Naive thymus-derived CD8-positive, alpha-beta T cell (primary cell): ENCODE measurements around the gene ZNF804B. TPM values are rescaled to one million over a fixed set of nuclear protein-coding genes. Genes with fewer than 3 reads are reported as not detected.

Experiments used
- ATAC-seq, 2 donors: fragments of 150-1000 bp; cut with Tn5 transposase in 1 of 2; sonication (Bioruptor Pico), chemical (Tn5 transposase) in 1 of 2; 1 replicate in 1 of 2; 2 replicates in 1 of 2; pipeline ENCODE4 v1.10.0; 2021; ENCODE audit warnings: mild to moderate bottlenecking in 2 of 2, moderate library complexity in 2 of 2
- POLR2A ChIA-PET: fragments of 350-600 bp; sonication (Branson Sonifier 250); formaldehyde crosslinking; loops from one replicate; lab custom pipeline; 2021; ENCODE audit warnings: antibody characterized with exemption; lab: Charles Lee
- DNase-seq, 10 donors: peaks; one replicate each; pipeline versions ENCODE4 v3.0.0 to v3.0.0-alpha.2; 2020 to 2022
- H3K27ac Mint-ChIP-seq, 10 donors: one replicate each; pipeline ENCODE4 v1.8.0; 2020 to 2022; ENCODE audit warnings: mild to moderate bottlenecking in 10 of 10, mixed read lengths in 10 of 10, moderate library complexity in 4 of 10, inconsistent platforms in 1 of 10
- H3K27me3 Mint-ChIP-seq, 5 donors: one replicate each; pipeline ENCODE4 v1.8.0; 2021 to 2022; ENCODE audit warnings: mixed read lengths in 5 of 5
- H3K36me3 Mint-ChIP-seq, 3 donors: one replicate each; pipeline ENCODE4 v1.8.0; 2020 to 2022; ENCODE audit warnings: mixed read lengths in 3 of 3, mild to moderate bottlenecking in 2 of 3, inconsistent platforms in 1 of 3
- H3K4me1 Mint-ChIP-seq, 4 donors: one replicate each; pipeline ENCODE4 v1.8.0; 2021 to 2022; ENCODE audit warnings: mixed read lengths in 4 of 4
- H3K4me3 Mint-ChIP-seq, 10 donors: one replicate each; pipeline ENCODE4 v1.8.0; 2020 to 2022; ENCODE audit warnings: mild to moderate bottlenecking in 10 of 10, mixed read lengths in 10 of 10, moderate library complexity in 6 of 10, inconsistent platforms in 1 of 10
- H3K9me3 Mint-ChIP-seq, 9 donors: one replicate each; pipeline ENCODE4 v1.8.0; 2020 to 2022; ENCODE audit warnings: mixed read lengths in 9 of 9, mild to moderate bottlenecking in 3 of 9, inconsistent platforms in 1 of 9, moderate library complexity in 1 of 9
- polyA plus RNA-seq, 3 donors: library from polyadenylated mRNA; unstranded; fragments of 300-500 nt; fragmentation: Illumina TruSeq; gene quantifications; one replicate each; pipeline ENCODE4 v1.2.3, GENCODE V29; 2021
- total RNA-seq, 8 experiments: library from RNA in 2 of 8; stranded (reverse) in 2 of 8; gene quantifications; one replicate each; pipeline ENCODE4 v1.2.3 and lab custom pipeline; 2021 to 2026

ZNF804B gene
- total and polyA plus RNA-seq, 5 experiments from 2014 or later = not detected

DNA sequence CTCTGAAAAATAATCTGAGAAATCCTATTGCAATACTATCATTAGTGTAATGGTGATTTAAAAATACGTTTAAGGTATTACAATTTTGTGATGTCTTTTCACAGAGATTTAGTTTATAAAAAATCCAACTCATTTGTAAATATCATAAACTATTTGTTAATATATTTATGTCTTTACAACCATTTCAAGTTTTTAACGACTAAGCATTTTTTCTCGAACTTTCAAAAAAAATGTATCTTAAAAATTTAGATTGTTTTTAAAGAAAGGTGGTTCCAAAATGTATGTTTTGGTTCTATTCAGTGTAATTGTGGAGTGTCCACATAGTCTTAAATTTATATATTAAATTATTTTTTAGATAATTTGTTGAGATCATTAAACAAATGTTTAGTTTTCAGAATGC is 170.2 kb downstream of the ZNF804B start:
- H3K27me3 Mint-ChIP-seq = peaks cover 0 to 12% (median 1%) of the 10 kb centered on the region in 5 donors
- ATAC-seq = no peak
- DNase-seq = no peak
- H3K9me3 Mint-ChIP-seq = peaks cover 0 to 2% (median 0%) of the 10 kb centered on the region in 9 donors
- no peak overlapping the region for H3K27ac Mint-ChIP-seq
- POLR2A ChIA-PET = no interaction called here
- no peaks in the 10 kb centered on the region for H3K4me1 Mint-ChIP-seq
- no peak overlapping the region for H3K4me3 Mint-ChIP-seq
- H3K36me3 Mint-ChIP-seq = no peaks in the 10 kb centered on the region

DNA sequence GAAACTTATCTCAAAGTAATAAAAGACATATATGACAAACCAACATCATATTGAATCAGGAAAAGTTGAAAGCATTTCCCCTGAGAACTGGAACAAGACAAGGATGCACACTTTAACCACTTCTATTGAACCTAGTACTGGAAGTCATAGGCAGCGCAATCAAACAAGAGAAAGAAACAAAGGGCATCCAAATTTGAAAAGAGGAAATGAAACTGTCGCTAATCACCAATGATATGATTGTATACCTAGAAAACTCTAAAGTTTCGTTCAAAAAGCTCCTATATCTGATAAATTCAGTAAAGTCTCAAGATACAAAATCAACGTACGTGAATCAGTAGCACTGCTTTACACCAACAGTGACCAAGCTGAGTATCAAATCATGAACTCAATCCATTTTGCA is 173.8 kb downstream of the ZNF804B start:
- H3K36me3 Mint-ChIP-seq = no peaks in the 10 kb centered on the region
- DNase-seq (no peak), ATAC-seq (no peak)
- H3K4me3 Mint-ChIP-seq = no peak overlapping the region
- peaks cover 0 to 1% (median 0%) of the 10 kb centered on the region in 5 donors for H3K27me3 Mint-ChIP-seq
- peaks cover 0 to 2% (median 0%) of the 10 kb centered on the region in 9 donors for H3K9me3 Mint-ChIP-seq
- H3K27ac Mint-ChIP-seq = no peak overlapping the region
- H3K4me1 Mint-ChIP-seq = no peaks in the 10 kb centered on the region
- POLR2A ChIA-PET = no interaction called here

DNA sequence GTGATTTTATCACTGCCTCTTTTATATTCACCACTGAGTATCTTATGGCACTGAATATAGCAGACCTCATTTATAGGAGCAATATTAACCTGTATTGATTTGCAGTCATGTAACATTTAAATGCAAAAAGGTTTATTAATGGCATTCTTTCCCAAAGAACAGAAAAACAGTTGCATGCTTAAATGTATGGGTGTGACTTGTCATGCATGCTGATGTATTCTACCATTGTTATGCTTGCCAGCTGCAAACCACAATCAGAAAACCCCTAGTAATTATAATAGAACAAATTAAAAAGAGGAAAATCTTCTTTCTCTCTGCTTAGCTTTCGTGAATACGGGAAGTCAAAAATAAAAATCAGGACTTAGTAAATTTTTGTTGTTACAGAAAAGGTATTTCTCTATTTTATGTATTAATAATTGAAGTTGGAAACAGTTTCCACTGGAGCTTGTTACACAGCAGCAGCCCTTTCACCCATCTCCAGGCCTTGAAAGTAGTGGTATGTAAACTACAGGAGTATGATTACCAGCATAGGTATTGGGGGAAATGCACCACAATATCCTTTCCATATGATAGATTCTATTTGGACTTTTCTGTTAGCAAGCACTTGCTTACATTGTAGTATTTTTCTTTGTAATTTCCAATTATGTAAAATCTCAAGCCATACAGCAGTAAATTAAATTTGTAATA is 183.5 kb downstream of the ZNF804B start:
- no peak overlapping the region for H3K27ac Mint-ChIP-seq
- no peak overlapping the region for H3K4me3 Mint-ChIP-seq
- H3K4me1 Mint-ChIP-seq = no peaks in the 10 kb centered on the region
- ATAC-seq (no peak), DNase-seq (no peak)
- peaks cover 0 to 13% (median 0%) of the 10 kb centered on the region in 9 donors for H3K9me3 Mint-ChIP-seq
- POLR2A ChIA-PET = no interaction called here
- no peaks in the 10 kb centered on the region for H3K27me3 Mint-ChIP-seq
- H3K36me3 Mint-ChIP-seq = no peaks in the 10 kb centered on the region

DNA sequence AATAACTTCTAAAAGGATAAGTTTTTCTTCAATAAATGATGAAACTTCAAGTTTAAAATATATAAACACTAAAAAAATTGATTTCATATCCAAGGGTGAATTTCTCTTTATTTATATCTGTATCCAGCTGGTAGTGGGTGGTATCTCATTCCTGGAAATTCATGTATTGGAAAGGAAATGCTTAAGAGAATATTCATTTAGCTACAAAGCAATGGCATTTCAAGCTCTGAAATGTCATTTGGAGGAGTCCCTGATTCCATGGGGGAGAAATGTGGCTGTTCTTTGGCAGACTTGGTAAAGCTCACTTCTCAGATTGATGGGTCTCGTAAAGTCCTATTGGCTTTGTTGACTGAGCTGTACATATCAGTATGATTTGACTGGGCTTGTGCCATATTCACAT is 192.3 kb downstream of the ZNF804B start:
- POLR2A ChIA-PET = no interaction called here
- ATAC-seq (no peak), DNase-seq (no peak)
- no peaks in the 10 kb centered on the region for H3K4me1 Mint-ChIP-seq
- no peak overlapping the region for H3K4me3 Mint-ChIP-seq
- H3K9me3 Mint-ChIP-seq = peaks cover 0 to 1% (median 0%) of the 10 kb centered on the region in 9 donors
- peaks cover 0 to 4% (median 0%) of the 10 kb centered on the region in 5 donors for H3K27me3 Mint-ChIP-seq
- H3K36me3 Mint-ChIP-seq = no peaks in the 10 kb centered on the region
- H3K27ac Mint-ChIP-seq = no peak overlapping the region

DNA sequence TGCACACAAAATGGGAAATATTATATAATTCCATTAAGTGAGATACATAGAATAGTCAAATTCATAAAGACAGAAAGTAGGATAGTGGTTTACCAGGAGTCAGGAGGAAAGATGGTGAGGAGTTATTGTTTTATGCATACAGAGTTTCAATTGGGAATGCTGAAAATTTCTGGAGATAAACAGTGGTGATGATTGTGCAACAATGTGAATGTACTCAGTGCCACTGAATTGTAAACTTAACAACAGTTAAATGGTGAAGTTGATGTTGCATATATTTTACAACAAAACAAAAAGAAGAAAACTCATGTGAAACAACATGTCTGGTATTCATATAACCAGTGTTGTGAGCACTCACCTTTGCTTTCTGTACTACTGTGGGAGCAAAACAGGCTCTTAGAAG is 204.9 kb downstream of the ZNF804B start:
- Mint-ChIP-seq H3K36me3 (no peaks in the 10 kb centered on the region), H3K4me3 (no peak overlapping the region), H3K4me1 (no peaks in the 10 kb centered on the region), H3K9me3 (no peaks in the 10 kb centered on the region), H3K27ac (no peak overlapping the region), H3K27me3 (peaks cover 0 to 6% (median 3%) of the 10 kb centered on the region in 5 donors)
- ATAC-seq (no peak), DNase-seq (no peak)
- POLR2A ChIA-PET = no interaction called here

DNA sequence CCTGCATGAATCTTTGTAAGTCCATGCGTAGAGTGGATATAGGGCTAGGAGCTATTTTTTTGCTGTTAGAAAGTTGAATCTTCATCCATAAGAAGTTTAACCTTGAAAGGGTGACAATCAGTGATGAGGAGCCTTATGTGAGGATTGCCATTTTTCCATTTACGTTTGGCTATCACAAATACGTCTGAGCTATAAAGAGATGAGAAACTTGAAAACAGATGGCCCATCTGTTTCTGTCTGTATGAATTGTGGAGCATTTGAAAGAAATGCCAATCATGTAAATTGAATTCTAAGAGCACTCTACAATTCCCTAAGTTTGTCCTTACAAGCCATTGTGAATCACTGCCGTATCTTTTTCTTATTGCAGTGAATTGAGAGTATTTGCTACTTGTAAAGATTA is 205.9 kb downstream of the ZNF804B start:
- DNase-seq (no peak), ATAC-seq (no peak)
- H3K27me3 Mint-ChIP-seq = peaks cover 0 to 4% (median 0%) of the 10 kb centered on the region in 5 donors
- no peaks in the 10 kb centered on the region for H3K4me1 Mint-ChIP-seq
- no peak overlapping the region for H3K27ac Mint-ChIP-seq
- no peak overlapping the region for H3K4me3 Mint-ChIP-seq
- no peaks in the 10 kb centered on the region for H3K9me3 Mint-ChIP-seq
- H3K36me3 Mint-ChIP-seq = no peaks in the 10 kb centered on the region
- POLR2A ChIA-PET = no interaction called here

DNA sequence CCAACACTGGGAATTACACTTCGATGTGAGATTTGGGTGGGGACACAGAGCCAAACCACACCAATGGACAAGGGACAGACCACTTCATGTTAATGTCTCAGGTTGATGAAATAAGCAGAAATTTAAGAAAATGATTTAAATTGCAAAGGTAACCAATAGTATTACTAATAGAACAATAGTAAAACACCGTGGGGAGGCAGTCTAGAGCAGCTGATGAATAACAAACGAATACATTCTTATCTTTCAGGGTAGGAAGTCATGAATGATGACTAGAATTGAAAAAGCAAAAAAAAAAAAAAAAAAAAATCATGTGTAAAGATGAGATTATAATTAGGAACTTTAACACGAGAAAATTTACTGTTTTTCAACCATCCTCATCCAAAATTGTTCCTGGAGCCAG is 207.9 kb downstream of the ZNF804B start:
- no peaks in the 10 kb centered on the region for H3K36me3 Mint-ChIP-seq
- no peaks in the 10 kb centered on the region for H3K4me1 Mint-ChIP-seq
- POLR2A ChIA-PET = no interaction called here
- ATAC-seq (no peak), DNase-seq (no peak)
- no peak overlapping the region for H3K4me3 Mint-ChIP-seq
- H3K9me3 Mint-ChIP-seq = no peaks in the 10 kb centered on the region
- peaks cover 0 to 1% (median 0%) of the 10 kb centered on the region in 5 donors for H3K27me3 Mint-ChIP-seq
- no peak overlapping the region for H3K27ac Mint-ChIP-seq

DNA sequence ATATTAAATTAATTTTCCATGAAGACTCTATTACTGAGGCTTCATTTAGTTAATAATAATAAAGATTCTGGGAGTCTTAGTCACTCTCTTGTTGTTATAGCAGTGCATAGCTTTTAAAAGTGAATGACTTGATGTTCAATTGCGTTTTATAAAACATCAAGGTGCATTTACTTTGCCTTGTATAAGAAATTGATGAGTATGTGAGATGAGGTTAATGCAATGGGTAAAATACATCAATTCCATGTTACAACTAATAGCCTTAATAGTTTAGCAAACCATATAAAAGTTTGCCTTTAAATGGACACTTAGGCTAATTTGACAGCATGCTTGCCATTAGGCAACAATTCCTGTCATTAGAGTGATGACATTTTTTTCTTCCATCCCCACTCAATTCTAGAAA is 209.7 kb downstream of the ZNF804B start:
- Mint-ChIP-seq H3K4me1 (no peaks in the 10 kb centered on the region), H3K9me3 (no peaks in the 10 kb centered on the region), H3K27ac (no peak overlapping the region), H3K27me3 (peaks cover 0 to 1% (median 0%) of the 10 kb centered on the region in 5 donors), H3K4me3 (no peak overlapping the region), H3K36me3 (no peaks in the 10 kb centered on the region)
- DNase-seq (no peak), ATAC-seq (no peak)
- POLR2A ChIA-PET = no interaction called here

DNA sequence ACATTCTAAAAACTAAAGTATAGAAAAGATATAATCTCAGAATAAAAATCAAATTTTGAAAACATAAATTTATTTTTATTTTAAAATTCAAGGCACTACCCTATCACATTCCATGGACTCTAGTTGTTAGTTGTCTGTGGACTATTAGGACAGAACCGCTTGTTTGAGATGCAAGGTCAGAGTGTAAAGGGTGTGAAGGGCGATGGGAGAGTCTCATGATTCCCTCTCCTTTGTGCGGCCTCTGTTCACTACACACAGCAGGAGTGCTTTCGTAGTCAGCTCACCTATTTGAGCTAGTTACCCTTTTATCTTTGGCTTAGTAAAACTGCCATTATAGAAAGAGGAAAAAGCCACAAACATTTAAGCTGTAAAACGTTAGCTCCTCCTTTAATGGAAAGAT is 225.8 kb downstream of the ZNF804B start:
- Mint-ChIP-seq H3K4me3 (no peak overlapping the region), H3K27me3 (peaks cover 0 to 10% (median 2%) of the 10 kb centered on the region in 5 donors), H3K36me3 (no peaks in the 10 kb centered on the region), H3K27ac (no peak overlapping the region), H3K4me1 (no peaks in the 10 kb centered on the region), H3K9me3 (peaks cover 0 to 7% (median 0%) of the 10 kb centered on the region in 9 donors)
- POLR2A ChIA-PET = no interaction called here
- no peak for ATAC-seq
- no peak for DNase-seq

DNA sequence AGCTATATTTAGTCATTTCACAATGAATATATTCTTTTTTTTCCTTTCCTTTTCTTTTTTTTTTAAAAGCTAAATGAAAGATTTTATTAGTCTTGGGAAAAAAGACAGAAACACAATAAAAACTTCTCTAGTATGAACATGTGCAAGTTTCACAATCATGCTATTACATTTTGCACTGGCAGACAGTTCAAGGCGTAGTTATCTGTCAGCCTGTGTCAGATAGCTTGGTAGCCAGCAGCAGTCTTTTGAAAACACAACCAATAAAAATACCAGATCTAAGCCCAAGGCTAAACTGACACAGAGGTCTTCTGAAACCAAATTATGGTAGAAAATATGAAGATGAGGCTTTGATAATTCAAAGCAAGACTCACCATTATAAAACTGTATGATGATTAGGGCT is 241.8 kb downstream of the ZNF804B start:
- Mint-ChIP-seq H3K4me3 (no peak overlapping the region), H3K9me3 (no peaks in the 10 kb centered on the region), H3K36me3 (no peaks in the 10 kb centered on the region), H3K27ac (no peak overlapping the region), H3K4me1 (peaks cover 3 to 17% (median 15%) of the 10 kb centered on the region in 4 donors), H3K27me3 (no peaks in the 10 kb centered on the region)
- POLR2A ChIA-PET = no interaction called here
- DNase-seq = no peak
- ATAC-seq = no peak

DNA sequence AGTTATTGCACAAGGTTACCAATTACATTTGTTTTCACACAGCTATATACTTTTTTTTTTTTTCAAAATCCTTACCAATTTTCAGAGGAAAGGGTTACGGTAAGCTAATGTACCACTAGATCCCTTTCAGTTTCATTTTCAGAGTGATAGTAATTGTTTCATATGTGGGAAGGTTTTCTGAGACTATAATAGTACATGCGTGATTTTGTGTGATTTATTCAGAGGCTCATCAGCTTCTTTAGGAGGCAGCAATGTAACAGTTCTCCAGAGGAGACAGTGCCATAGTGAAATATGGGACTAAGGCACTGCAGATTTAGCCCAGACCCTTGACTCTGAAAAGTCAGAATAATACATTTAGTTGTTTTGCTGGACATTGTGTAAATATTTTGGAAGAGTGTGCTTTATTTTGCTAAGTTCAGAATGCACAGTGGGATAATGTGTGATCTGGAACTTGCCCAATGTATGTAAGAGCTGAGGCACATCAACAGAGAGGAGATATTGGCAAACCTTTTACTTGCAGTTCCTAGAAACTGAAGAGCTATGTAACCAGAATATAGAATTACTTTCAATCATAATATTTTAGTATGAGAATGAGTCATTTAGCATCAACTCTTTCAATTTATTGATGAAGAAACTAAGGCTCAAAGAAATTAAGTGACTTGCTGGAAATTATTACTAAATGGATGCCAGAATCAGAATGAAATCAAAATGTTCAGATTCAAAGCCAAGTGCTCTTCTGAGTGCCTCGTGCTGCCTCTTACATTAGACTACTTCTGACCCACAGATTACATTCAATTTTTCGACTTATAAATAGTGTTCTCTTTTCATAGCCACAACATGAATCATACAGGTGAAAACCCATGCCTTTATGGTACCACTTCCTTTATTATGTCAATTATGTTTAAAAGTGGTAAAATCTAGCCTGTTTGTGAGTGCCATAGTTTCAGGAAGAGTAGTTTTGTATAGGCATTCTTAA is 243.8 kb downstream of the ZNF804B start:
- Mint-ChIP-seq H3K27ac (peak overlapping the region in 8 of 10 donors; percentile 53 to 90 (median 68)), H3K27me3 (no peaks in the 10 kb centered on the region), H3K36me3 (no peaks in the 10 kb centered on the region), H3K4me3 (peak overlapping the region; percentile 71 to 87 (median 76)), H3K4me1 (peaks cover 3 to 17% (median 15%) of the 10 kb centered on the region in 4 donors), H3K9me3 (no peaks in the 10 kb centered on the region)
- peak; percentile 25 to 53 for ATAC-seq
- POLR2A ChIA-PET = interaction anchor here (0.6 kb wide), 1 partner anchor 260 kb away, joined by 3 read pairs; no protein-coding TSS in a partner anchor
- peak in 2 of 10 donors; percentile 17 to 18 for DNase-seq

DNA sequence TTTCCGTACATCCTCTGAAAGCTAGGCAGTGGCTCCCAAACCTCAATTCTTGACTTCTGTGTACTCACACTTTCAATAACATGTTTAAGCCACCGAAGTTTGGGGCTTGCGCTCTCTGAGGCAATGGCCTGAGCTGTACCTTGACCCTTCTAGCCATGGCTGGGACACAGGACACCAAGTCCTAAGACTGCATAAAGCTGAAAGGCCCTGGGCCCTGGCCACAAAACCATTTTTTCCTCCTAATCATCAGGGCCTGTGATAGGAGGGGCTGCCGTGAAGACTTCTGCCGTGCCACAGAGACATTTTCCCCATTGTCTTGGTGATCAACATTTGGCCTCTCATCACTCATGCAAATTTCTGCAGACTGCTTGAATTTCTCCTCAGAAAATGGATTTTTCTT is 252.5 kb downstream of the ZNF804B start:
- DNase-seq = no peak
- H3K4me1 Mint-ChIP-seq = peaks cover 0 to 4% (median 0%) of the 10 kb centered on the region in 4 donors
- POLR2A ChIA-PET = no interaction called here
- H3K27me3 Mint-ChIP-seq = peaks cover 0 to 4% (median 0%) of the 10 kb centered on the region in 5 donors
- H3K4me3 Mint-ChIP-seq = no peak overlapping the region
- no peak overlapping the region for H3K27ac Mint-ChIP-seq
- ATAC-seq = no peak
- peaks cover 0 to 10% (median 3%) of the 10 kb centered on the region in 9 donors for H3K9me3 Mint-ChIP-seq
- peaks cover 0 to 7% (median 0%) of the 10 kb centered on the region in 3 donors for H3K36me3 Mint-ChIP-seq

DNA sequence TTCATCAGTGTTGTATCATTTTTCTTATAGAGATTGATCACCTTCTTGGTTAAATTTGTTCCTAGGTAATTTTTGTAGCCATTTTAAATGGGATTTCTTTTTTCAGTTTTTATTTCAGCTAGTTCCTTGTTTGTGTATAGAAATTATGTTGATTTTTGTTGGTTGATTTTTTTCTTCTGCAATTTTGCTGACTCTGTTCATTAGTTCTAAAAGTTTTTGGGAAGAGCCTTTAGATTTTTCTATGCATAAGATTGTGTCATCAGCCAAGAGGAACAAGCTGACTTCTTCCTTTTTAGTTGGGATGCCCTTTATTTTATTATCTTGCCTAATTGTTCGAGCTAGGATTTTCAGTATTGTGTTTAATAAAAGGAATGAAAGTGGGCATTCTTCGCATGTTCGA is 258.2 kb downstream of the ZNF804B start:
- Mint-ChIP-seq H3K4me1 (no peaks in the 10 kb centered on the region), H3K27ac (no peak overlapping the region), H3K36me3 (peaks cover 0 to 7% (median 0%) of the 10 kb centered on the region in 3 donors), H3K4me3 (no peak overlapping the region), H3K9me3 (peaks cover 1 to 19% (median 6%) of the 10 kb centered on the region in 9 donors), H3K27me3 (peaks cover 0 to 9% (median 0%) of the 10 kb centered on the region in 5 donors)
- POLR2A ChIA-PET = no interaction called here
- ATAC-seq (no peak), DNase-seq (no peak)
